Neuronal stem cell (in vitro differentiated cells): ENCODE results near the gene TCF7L1.

Source experiments
- DNase-seq: peaks from one replicate; pipeline ENCODE4 v3.0.0-alpha.2; 2013; ENCODE audit warnings: low spot score
- H2AFZ ChIP-seq: one replicate; pipeline ENCODE4 v1.6.1; 2013; ENCODE audit warnings: mild to moderate bottlenecking, low read length, inconsistent platforms
- H2AK5ac ChIP-seq: 2 replicates; pipeline ENCODE4 v1.6.1; 2013; ENCODE audit warnings: low read depth, mild to moderate bottlenecking, inconsistent platforms, low read length, moderate library complexity, mixed read lengths
- H2BK120ac ChIP-seq: 2 replicates; pipeline ENCODE4 v1.6.1; 2013; ENCODE audit warnings: low read depth, mild to moderate bottlenecking, inconsistent platforms, low read length, moderate library complexity, mixed read lengths
- H2BK12ac ChIP-seq: one replicate; pipeline ENCODE4 v1.6.1; 2013; ENCODE audit warnings: low read length, inconsistent platforms
- H2BK15ac ChIP-seq: 2 replicates; pipeline ENCODE4 v1.6.1; 2013; ENCODE audit warnings: mild to moderate bottlenecking, low read length, inconsistent platforms, mixed read lengths
- H2BK5ac ChIP-seq: one replicate; pipeline ENCODE4 v1.6.1; 2013; ENCODE audit warnings: inconsistent platforms, mild to moderate bottlenecking, low read length, moderate library complexity
- H3K14ac ChIP-seq: one replicate; pipeline ENCODE4 v1.6.1; 2013; ENCODE audit warnings: low read length, inconsistent platforms
- H3K18ac ChIP-seq: 2 replicates; pipeline ENCODE4 v1.6.1; 2013; ENCODE audit warnings: low read length, inconsistent platforms
- H3K23ac ChIP-seq: 2 replicates; pipeline ENCODE4 v1.6.1; 2013; ENCODE audit warnings: low read depth, mild to moderate bottlenecking, mixed read lengths, low read length, inconsistent platforms; ENCODE audit not compliant: poor library complexity
- H3K27ac ChIP-seq: replicated peaks from 3 replicates; pipeline ENCODE4 v1.5.1; 2013; ENCODE audit warnings: low read length, inconsistent platforms
- H3K27me3 ChIP-seq, 3 experiments: 2 replicates each; pipeline ENCODE4 v1.6.1; 2013; ENCODE audit warnings: low read length in 3 of 3, mild to moderate bottlenecking in 2 of 3, inconsistent platforms in 1 of 3, low read depth in 1 of 3, mixed read lengths in 1 of 3, moderate library complexity in 1 of 3; ENCODE audit not compliant: control insufficient read depth in 3 of 3, insufficient read depth in 3 of 3
- H3K36me3 ChIP-seq, 2 donors: replicated peaks in 1 of 2; 2 replicates each; pipeline ENCODE4 v1.6.1; 2013; ENCODE audit warnings: low read length in 2 of 2; ENCODE audit not compliant: control insufficient read depth in 2 of 2, insufficient read depth in 2 of 2
- H3K4ac ChIP-seq: 2 replicates; pipeline ENCODE4 v1.6.1; 2013; ENCODE audit warnings: inconsistent platforms, mild to moderate bottlenecking, low read length, moderate library complexity
- H3K4me1 ChIP-seq, 2 donors: 1 replicate in 1 of 2; 2 replicates in 1 of 2; pipeline ENCODE4 v1.6.1; 2013; ENCODE audit warnings: low read length in 2 of 2, low read depth in 1 of 2; ENCODE audit not compliant: control insufficient read depth in 2 of 2, insufficient read depth in 1 of 2
- H3K4me2 ChIP-seq: one replicate; pipeline ENCODE4 v1.6.1; 2013; ENCODE audit warnings: mild to moderate bottlenecking, low read length, inconsistent platforms; ENCODE audit not compliant: insufficient read depth, poor library complexity, severe bottlenecking
- H3K4me3 ChIP-seq, 2 donors: 2 replicates each; pipeline ENCODE4 v1.5.1; 2013; ENCODE audit warnings: low read length in 2 of 2, mild to moderate bottlenecking in 2 of 2, inconsistent platforms in 1 of 2, moderate library complexity in 1 of 2
- H3K79me1 ChIP-seq: one replicate; pipeline ENCODE4 v1.6.1; 2013; ENCODE audit warnings: low read depth, mild to moderate bottlenecking, inconsistent platforms, low read length, moderate library complexity
- H3K9ac ChIP-seq: one replicate; pipeline ENCODE4 v1.6.1; 2013; ENCODE audit warnings: mild to moderate bottlenecking, low read depth, low read length, inconsistent platforms; ENCODE audit not compliant: poor library complexity
- H3K9me3 ChIP-seq, 2 donors: replicated peaks in 1 of 2; 2 replicates each; pipeline versions ENCODE3 to v1.6.1; 2013; ENCODE audit warnings: low read length in 2 of 2, mild to moderate bottlenecking in 2 of 2, inconsistent platforms in 1 of 2, low read depth in 1 of 2, mixed read lengths in 1 of 2, moderate library complexity in 1 of 2; ENCODE audit not compliant: control insufficient read depth in 2 of 2, insufficient read depth in 1 of 2
- H4K8ac ChIP-seq: one replicate; pipeline ENCODE4 v1.6.1; 2013; ENCODE audit warnings: low read depth, mild to moderate bottlenecking, inconsistent platforms, low read length, moderate library complexity
- H4K91ac ChIP-seq: one replicate; pipeline ENCODE4 v1.6.1; 2013; ENCODE audit warnings: low read length, low read depth, mild to moderate bottlenecking, inconsistent platforms; ENCODE audit not compliant: poor library complexity
- WGBS, 2 donors: extraction: QIAGEN DNeasy Blood & Tissue Kit; methylation state at CpG; one replicate each; pipeline ENCODE4 v1.1.7; 2013; ENCODE audit warnings: missing lambda C conversion rate in 2 of 2, mixed read lengths in 1 of 2; ENCODE audit not compliant: insufficient read length in 2 of 2, insufficient replicate concordance in 1 of 2; ENCODE audit errors: extremely low coverage in 2 of 2; 5-methylcytosine and 5-hydroxymethylcytosine counted together

Gene TCF7L1

GRCh38 chr2:85179541-85179940 lies 46.3 kb downstream of the TCF7L1 start:
- H2BK12ac ChIP-seq = no peak overlapping the region
- no peak overlapping the region for H3K4ac ChIP-seq
- peaks cover 2% of the 10 kb centered on the region for H3K79me1 ChIP-seq
- H3K27ac ChIP-seq = no peak overlapping the region
- no peak overlapping the region for H4K91ac ChIP-seq
- H3K36me3 ChIP-seq = peaks cover 0 to 2% of the 10 kb centered on the region in 2 donors
- H3K27me3 ChIP-seq = no peaks in the 10 kb centered on the region
- no peak overlapping the region for H2AK5ac ChIP-seq
- no peak overlapping the region for H2AFZ ChIP-seq
- H2BK120ac ChIP-seq = no peak overlapping the region
- H3K14ac ChIP-seq = no peak overlapping the region
- no peak overlapping the region for H3K23ac ChIP-seq
- no peak overlapping the region for H3K9ac ChIP-seq
- H3K4me3 ChIP-seq = no peak overlapping the region
- no peak for DNase-seq
- H3K4me1 ChIP-seq = peaks cover 15 to 42% of the 10 kb centered on the region in 2 donors
- H2BK5ac ChIP-seq = no peak overlapping the region
- no CpG with 5 or more reads among the region's 3 CpGs for WGBS, 2 donors
- no peak overlapping the region for H3K4me2 ChIP-seq
- H2BK15ac ChIP-seq = no peak overlapping the region
- H3K9me3 ChIP-seq = no peaks in the 10 kb centered on the region
- H3K18ac ChIP-seq = no peak overlapping the region
- no peak overlapping the region for H4K8ac ChIP-seq

GRCh38 chr2:85180322-85181133 lies 47.3 kb downstream of the TCF7L1 start:
- Histone ChIP-seq H2AFZ (no peak overlapping the region), H3K27ac (no peak overlapping the region), H3K79me1 (peaks cover 2% of the 10 kb centered on the region), H3K9me3 (no peaks in the 10 kb centered on the region), H2AK5ac (no peak overlapping the region), H3K18ac (peak overlapping the region; percentile 36), H3K36me3 (peaks cover 0 to 2% of the 10 kb centered on the region in 2 donors), H2BK5ac (no peak overlapping the region), H3K9ac (no peak overlapping the region), H3K4ac (no peak overlapping the region), H2BK15ac (no peak overlapping the region), H2BK120ac (no peak overlapping the region), H2BK12ac (no peak overlapping the region), H3K4me3 (no peak overlapping the region), H3K14ac (peak overlapping the region; percentile 6), H4K91ac (no peak overlapping the region), H3K27me3 (no peaks in the 10 kb centered on the region), H4K8ac (no peak overlapping the region), H3K23ac (no peak overlapping the region), H3K4me2 (no peak overlapping the region), H3K4me1 (peaks cover 6 to 33% of the 10 kb centered on the region in 2 donors)
- no CpG with 5 or more reads among the region's 12 CpGs for WGBS, 2 donors
- no peak for DNase-seq

- DNase-seq = no peak
- no peak overlapping the region for H4K8ac ChIP-seq
- H3K79me1 ChIP-seq = peaks cover under 1% of the 10 kb centered on the region
- no peak overlapping the region for H3K18ac ChIP-seq
- no peak overlapping the region for H3K23ac ChIP-seq
- H3K14ac ChIP-seq = no peak overlapping the region
- H3K4me1 ChIP-seq = peaks cover 0 to 26% of the 10 kb centered on the region in 2 donors
- no peak overlapping the region for H2BK12ac ChIP-seq
- H3K4ac ChIP-seq = no peak overlapping the region
- WGBS, 2 donors = no CpG with 5 or more reads among the region's 5 CpGs
- H3K4me2 ChIP-seq = no peak overlapping the region
- H3K27me3 ChIP-seq = no peaks in the 10 kb centered on the region
- H2BK15ac ChIP-seq = no peak overlapping the region
- H2BK120ac ChIP-seq = no peak overlapping the region
- no peak overlapping the region for H3K27ac ChIP-seq
- no peak overlapping the region for H3K4me3 ChIP-seq
- H2AFZ ChIP-seq = no peak overlapping the region
- H2AK5ac ChIP-seq = no peak overlapping the region
- H3K36me3 ChIP-seq = peaks cover 0 to 2% of the 10 kb centered on the region in 2 donors
- no peak overlapping the region for H2BK5ac ChIP-seq
- H3K9ac ChIP-seq = no peak overlapping the region
- H3K9me3 ChIP-seq = no peaks in the 10 kb centered on the region
- H4K91ac ChIP-seq = no peak overlapping the region
These were observed 48.0 kb downstream of the TCF7L1 start for GRCh38 chr2:85181134-85181631.

DNA sequence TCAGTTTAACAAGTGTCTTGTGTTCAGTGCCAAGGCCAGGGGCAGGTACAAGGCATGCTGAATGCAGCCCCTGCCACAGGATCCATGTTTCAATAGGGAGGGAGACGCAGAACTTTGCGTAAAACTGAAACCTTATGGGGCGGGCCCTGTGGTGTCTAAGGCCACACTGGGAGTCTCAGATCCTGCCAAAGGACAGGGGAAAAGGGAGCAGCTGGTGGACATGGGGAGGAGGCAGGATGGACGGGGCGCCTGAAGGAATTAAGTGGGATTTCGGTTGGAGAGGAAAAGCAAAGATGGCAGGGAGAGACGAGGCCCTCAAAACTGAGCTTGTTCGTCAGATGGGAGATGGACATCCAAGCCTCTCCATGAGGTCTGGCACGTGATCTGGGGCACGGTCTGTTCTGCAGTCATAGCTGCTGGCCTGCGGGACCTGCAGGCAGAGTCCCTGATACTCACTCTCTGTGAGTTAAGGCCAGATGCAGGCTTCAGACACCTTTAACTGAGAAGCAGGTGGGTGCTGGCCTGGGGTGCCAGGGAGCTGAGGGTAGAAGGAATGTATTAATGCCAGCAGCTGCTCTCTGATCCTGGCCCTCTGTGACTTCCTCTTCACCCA lies 48.8 kb downstream of the TCF7L1 start:
- Histone ChIP-seq H3K4me3 (no peak overlapping the region), H3K36me3 (peaks cover 0 to 2% of the 10 kb centered on the region in 2 donors), H3K18ac (peak overlapping the region; percentile 15), H3K14ac (no peak overlapping the region), H3K4ac (no peak overlapping the region), H2BK15ac (no peak overlapping the region), H2AFZ (no peak overlapping the region), H3K27me3 (no peaks in the 10 kb centered on the region), H3K9me3 (no peaks in the 10 kb centered on the region), H2AK5ac (peak overlapping the region; percentile 25), H3K27ac (no peak overlapping the region), H3K79me1 (no peaks in the 10 kb centered on the region), H3K4me2 (no peak overlapping the region), H4K91ac (no peak overlapping the region), H3K23ac (no peak overlapping the region), H2BK120ac (no peak overlapping the region), H4K8ac (no peak overlapping the region), H3K4me1 (peaks cover 3 to 27% of the 10 kb centered on the region in 2 donors), H2BK12ac (no peak overlapping the region), H2BK5ac (no peak overlapping the region), H3K9ac (no peak overlapping the region)
- no CpG with 5 or more reads among the region's 11 CpGs for WGBS, 2 donors
- DNase-seq = no peak
